Activated CD8-positive, alpha-beta memory T cell treated with anti-CD3 and anti-CD28 coated beads for 4 hours (primary cell): ENCODE data around the gene SMIM12.

Experiments
- DNase-seq, 2 donors: peaks; one replicate each; pipeline ENCODE4 v3.0.0-alpha.2; 2020; ENCODE audit warnings: low read depth in 2 of 2

Gene SMIM12, protein sequence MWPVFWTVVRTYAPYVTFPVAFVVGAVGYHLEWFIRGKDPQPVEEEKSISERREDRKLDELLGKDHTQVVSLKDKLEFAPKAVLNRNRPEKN

DNA sequence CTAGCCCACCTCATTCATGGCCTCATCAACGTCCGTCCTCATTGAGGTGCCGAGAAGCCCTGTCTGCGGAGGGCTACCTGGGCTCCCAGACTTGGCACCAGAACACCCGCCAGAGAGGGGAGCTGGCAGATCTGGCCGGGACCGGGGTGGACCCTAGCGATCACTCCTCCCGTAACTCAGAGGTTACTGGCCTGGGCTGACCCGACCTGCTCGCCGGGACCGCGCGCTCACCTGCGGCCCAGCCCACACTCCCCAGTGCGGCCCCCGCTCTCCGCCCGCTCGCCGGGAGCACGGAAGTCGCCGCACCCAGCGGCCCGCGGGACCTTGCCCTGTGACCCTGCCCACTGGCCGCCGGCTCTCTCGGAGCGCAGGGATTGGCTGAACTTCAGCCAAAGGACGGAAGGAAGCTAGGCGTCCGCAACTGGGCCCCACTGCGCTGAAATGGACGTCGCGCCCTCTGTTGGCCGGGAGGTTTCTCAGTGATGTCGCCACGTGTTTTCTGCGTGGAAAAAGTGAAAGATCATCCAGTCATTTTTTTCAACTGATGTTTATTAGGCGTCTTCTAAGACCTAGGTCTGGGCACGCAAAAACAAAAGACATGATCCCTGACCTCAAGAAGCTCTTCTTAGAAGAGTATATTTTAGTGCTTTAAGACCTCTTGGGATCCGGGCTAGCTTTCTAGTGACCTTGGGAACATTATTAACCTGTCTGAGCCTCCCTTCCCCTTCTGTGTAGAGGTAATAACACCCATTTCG, at the start of gene SMIM12:
SMIM12 (minus strand) TSS at position 304 of the 755 bp plus-strand sequence. CDS start 3,772 bp downstream, outside the sequence.
- DNase-seq: peak; percentile 85

DNA sequence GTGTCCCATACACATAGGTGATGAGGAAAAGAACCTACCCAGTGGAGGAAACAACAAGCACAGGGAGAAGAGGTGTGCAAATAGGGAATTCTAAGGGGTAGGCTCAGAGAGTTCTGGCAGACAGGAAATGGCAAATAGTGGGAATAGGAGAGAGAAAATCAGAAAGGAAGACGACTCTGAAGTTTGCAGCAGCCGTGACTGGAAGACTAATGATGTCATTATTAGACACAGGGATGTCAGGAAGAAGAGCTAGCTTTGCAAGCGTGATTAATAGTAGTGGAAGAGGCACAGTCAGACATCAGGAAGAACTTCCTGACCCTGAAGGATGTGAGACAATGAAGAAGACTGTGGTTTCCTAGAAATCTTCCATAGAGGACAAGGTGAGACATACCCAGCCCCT, 48.8 kb upstream of the SMIM12 start:
- DNase-seq: no peak

DNA sequence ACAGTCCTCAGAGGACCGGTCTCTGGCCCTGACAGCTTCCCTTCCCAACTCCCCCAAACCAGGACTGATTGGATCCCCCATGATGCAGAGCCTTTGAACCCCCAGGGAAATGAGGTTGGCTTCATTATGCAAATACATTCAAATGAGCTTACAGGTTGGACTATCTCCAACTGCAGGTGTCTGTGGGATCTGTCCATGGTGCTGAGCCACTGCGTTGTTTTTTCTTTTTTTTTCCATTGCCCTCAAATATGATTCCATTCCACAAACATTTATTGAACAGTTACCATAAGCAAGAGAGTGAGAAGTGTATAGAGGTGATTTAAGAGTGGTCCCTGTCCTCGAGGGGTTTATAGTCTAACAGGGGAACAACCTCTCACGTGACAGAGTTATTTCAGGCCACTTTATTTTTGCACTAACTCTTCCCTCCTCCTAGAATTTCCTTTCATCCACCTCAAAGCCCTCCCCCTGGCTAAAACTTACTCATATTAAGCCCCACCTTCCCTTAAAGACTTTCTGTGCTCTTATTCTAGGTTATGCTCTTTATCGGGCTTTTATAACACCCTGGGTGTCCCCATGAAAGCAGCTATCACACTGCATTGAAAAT, 48.0 kb upstream of the SMIM12 start:
- no peak for DNase-seq

DNA sequence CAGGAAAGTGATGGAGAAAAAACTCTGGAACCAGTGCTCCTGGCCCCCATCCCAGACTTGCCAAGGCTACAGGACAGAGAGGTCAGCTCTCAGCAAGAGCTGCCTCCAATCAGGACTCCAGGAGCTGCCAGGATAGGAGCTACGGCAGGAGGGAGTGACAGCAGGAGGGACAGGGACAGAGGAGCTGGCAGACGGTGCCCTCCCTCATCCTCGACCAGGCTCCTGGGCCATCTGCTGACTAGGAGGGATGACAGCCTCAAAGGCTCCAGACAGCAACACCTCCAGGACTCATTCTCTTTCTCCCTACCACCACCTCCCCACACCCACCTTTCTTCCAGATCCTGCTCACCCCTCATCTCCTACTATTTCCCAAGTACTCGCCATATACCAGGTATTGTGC, 47.2 kb upstream of the SMIM12 start:
- no peak for DNase-seq

DNA sequence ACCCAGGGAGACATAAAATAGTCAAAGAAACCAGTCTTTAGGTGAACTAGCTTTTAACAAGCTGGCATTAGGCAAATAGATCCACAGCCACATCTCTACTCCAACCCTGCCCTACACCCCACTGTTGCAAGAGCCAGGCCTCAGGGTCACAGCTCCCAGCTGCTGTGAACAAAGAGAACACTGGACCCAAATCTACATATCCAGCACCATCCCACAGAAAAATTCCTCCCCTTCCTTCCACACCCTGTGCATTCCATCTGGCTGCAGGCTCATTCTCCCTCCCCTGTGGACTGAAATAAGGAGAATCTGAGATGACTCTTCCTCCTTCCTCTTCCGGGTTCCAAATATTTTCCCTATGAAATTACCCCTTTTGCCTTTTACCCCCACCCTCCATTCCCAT, 46.7 kb upstream of the SMIM12 start:
- DNase-seq: no peak

DNA sequence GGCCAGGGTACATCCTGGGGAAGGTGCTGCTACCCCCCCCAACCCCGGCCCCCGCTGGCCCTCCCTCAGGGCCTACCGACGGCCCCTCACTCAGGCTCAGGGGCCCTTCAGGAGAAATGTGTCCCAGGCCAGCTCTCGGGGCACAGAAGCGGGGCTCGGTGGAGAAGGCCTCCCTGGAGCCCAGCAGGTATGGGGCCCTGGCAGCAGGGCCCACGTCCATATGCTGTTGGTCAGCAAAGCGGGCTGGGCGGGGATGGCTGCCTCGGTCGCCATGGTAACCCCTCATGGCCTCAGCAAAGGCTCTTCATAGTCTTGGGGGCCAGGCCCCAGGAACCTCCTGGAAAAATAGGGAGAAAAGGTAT, 45.5 kb upstream of the SMIM12 start:
- DNase-seq: no peak

DNA sequence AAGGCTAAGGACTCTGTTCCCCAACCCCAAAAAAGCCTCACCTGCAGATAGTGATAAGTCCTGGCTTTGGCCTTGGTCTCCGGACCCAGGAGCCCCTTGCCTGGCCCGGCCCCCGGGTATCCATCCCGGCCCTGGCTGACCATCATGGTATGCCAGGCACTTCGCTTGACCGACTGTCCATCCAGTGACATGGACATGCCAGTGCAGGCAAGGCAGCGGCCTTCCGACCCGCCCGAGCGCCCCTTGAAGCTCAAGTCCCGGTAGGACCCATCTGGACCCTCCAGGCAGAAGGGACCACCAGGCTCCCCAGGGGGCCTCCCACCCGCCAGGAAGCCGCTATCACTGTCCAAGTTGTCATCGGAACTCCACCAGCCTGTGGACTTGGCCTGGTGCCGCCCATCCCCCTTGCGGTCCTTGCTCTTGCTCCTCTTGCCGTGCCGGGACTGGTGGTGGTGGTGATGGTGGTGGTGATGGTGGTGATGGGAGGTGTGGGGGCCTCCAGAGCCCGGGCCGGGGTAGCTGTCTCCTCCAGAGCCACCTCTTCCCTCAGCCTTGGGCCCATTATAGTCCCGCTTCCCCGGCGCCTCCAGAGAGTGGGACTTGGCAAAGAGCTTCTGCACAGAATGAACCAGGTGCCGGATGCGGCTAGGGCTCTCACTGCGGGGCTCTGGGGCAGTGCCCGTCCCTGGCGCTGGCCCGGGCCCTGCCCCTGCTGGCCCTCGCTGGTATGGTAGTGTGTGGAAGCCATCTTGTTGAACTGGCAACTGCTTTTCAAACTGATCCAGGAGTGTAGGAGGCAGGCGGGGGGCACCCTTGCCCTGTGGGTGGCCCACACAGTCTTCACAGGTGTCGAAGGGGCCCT, 44.9 kb upstream of the SMIM12 start:
- no peak for DNase-seq

DNA sequence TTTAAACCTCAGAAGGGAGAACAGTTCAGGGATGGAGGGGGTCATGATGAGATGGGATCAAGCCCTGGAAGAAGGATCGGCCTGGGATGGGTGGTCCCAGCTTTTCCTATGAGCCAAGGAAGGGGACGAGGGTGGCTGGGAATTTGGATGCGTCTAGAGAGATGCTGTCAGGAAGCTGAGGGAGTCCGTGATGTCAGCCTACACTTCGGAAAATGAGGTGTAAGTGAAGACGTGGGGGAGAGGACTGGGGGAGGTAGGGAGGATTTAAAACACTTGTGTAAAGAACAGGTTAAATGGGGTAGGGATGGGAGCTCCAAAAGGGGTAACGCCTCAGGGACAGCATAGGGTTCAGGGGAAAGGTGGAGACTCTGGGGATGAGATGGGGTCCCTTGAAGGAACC, 42.4 kb upstream of the SMIM12 start:
- DNase-seq: no peak

DNA sequence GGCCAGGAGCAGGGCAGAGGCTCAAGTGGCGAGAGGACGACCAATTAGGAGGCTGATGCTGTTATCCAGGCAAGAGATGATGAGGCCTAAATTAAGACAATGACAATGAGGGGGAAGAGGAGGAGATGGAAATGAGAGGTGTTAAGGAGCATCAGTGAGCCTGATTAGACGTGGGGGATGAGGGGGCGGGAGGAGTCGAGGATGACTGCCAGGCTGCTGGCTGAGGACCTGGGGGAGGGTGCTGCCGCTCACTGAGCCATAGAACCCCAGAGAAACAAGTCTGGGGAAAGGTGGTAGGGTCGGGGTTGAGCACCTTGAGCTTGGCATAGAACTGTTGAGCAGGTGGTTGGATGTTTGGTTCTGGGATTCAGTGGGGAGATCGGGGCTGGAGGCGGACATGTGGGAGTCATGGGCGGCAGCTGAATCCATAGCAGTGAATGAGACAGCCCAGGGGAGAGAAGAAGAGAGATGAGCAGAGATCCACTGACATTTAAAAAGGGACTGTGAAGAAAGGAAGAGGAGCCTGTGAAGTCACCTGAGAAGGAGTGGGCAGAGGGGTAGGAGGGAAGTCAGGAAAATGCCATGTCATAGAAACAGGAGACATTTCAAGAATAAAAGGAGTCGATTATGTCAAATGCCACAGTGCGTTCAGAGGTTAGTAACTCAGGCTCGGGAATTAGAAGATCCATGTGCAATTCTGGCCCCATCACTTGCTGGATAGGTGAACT, 41.4 kb upstream of the SMIM12 start:
- DNase-seq: no peak

DNA sequence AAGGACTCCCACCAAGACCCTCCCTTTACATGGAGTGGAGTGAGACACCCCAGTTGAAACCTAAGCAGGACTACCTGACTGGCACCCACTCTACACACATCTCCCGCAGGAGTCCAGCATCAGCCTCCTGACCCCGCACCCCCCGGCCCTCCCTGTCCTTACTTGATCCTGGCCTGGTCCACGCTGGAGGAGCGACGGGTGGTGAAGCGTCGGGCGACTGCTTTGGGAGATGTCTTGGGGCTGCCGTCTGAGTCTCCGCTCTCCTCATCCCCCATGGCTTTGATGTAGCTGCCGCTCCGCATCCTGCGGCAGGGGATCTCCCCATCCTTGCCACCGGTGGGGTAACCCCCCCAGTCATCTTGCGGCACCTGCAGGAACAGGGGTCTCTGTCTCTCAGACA, 40.4 kb upstream of the SMIM12 start:
- DNase-seq: no peak

DNA sequence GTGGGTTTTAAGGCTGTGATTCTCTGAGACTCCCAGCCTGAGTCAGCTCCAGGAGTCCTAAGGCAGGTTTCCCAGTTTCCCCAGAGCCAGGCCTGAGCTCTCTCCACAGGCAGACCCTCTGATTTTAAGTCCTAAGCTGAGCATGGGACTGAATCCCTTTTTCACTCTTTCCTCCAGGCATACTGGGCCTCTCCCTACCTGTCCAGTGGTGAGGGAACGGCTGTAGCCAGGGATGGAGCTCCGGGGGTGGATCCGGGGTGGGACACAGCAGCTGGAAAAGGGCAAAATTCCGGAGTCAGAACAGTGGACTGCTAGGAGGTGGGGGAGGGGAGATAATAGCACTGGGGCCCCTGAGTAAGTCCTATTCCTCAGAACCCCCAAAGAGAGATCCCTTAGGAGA, 39.9 kb upstream of the SMIM12 start:
- no peak for DNase-seq

DNA sequence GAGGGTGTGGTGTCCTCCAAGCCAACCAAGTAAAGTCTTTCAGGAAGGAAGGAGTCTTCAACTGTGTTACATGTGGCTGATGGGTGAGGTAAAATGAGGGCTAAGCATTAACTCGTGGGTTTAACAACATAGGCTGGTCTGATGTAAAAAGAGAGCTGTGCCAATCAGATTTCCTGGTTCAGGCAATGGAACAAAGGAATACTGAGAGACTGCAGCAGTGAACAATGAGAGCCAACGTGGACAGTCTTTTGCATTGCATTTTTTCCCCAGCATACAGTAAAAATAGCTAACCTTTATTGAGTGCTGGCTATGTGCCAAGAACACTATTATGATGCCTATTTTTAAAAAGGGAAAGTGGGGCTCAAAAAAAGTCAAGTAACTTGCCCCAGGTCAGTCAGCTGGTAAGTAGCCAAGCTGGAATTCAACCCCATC, 38.8 kb upstream of the SMIM12 start:
- no peak for DNase-seq

DNA sequence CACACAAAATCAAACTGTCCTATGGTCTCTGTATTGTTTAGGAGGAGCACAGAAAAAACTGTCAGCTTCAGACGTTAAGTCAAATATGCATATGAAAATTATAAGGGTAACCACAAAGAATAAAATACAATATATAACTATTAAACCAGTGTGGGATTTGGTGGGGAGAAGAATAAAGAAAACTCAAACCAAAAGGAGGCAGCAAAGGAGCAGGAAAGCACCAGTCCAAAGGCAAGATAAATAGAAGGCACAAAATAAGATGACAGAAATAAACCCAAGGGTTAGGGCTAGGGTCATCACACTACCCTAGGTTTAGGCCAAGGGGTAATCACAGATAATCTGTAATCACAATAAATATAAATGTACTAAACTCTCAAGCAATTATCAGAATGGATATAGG, 37.1 kb upstream of the SMIM12 start:
- DNase-seq: no peak

DNA sequence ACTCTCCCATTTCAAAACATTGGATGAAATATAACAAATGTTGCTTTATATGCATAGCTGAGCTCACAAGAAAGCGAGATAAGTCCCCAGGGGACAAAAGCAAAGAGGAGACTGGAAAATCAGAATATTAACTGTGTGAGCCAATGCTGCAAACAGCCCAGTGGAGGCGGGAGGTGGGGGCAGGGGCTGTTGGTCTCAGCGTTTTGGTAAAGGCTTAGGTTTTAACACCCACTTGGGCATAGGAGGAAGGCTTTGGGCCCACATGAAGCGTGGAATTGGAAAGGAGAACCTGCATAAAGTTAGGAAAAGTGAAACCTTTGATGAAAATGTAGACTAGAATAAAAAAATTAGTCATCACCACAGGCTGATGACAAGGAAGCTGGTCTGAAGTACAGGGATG, 30.2 kb upstream of the SMIM12 start:
- no peak for DNase-seq

DNA sequence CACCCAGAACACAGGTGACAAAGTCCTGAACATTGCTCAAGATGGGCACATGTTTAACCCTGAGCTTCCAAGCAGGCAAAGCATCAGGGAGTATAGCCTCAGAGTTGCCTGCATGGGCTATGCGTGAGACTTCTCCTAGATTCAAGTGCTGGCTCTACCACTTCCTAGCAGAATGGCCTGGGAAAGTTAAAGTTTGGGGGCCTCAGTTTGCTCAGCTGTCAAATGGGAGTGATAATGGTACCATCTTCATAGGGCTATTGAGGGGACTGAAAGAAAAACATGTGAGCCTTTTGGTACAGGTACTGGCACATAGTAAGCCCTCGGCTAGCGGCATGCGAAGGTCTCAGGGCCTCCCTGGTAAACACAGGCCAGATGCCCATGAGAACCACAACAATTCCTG, 28.0 kb upstream of the SMIM12 start:
- DNase-seq: no peak

DNA sequence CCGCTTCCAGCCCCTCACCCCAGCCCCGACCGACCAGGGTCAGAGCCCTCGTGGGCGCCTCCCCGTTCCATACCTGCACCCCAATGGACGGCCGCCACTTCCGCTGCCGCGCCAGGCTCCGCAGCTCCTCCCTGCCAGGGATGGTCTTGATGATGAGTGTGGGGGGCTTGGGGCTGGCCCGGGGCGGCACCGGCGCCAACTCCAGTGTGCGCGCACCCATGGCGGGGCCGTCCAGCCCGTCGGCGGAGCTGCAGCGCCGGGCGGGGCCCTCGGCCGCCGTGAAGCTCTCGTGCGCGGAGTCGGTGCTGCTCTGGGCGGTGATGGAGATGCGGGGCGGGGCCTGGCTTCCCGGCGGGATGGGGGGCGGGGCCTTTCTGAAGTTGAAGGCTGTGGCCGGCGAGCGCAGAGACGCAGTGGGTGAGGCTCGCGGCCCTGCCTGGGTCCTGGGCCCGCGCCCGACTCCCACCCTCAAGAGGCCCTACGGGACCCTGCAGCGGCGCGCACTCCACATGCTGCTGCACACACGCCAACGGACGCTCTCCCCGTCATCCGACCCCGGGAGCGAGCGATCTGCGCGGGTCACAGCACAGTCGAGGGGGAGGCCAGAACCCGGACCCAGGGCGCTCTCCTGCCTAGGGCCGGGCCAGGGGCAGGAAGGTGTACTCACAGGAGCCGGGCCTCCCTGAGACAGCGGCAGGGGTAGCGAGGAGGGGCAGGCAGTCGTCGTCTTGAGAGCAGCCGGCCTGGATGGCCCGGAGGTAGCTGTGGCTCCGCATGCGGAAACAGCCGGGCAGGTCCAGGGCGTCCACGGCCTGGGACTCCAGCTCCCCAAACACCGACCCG, 26.1 kb upstream of the SMIM12 start:
- peak; percentile 18 to 19 for DNase-seq

DNA sequence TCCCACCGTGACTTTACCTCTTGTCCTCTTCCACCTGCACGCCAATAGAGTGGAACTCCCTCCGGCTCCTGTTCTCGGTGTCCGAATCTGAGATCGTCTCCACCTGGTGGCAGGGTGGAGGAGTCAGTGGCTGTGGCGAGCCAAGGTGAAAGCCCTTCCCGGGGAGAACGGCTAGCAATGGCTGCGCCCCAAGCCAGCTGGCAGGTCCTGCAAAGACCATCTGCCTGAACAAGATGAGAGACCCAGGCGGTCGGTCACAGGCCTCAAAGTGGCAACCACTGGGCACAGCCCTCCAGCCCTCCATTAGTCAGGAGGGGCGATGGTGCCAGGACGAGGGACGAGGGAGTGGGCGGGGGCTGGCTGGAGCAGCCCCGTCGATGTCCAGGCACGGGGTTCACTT, 25.4 kb upstream of the SMIM12 start:
- no peak for DNase-seq

DNA sequence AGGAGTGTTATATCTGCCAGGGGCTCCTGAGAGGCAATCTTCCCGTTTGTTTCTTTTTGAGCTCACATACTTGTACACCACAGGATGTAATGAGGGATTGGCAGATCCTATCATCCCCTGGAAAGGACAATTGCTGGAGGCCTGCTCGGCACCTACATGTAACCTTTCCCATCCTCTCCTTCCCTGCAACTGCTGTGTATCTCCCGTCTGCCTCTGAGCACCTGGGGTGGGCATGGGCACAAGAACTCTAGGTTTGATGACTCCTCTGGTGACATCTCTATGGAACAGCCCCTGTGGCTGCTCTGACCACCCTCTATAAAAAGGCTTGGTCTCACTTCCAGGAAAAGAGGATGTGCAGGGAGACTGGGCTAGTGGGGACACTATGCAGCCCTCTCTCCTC, 25.0 kb upstream of the SMIM12 start:
- DNase-seq: no peak

DNA sequence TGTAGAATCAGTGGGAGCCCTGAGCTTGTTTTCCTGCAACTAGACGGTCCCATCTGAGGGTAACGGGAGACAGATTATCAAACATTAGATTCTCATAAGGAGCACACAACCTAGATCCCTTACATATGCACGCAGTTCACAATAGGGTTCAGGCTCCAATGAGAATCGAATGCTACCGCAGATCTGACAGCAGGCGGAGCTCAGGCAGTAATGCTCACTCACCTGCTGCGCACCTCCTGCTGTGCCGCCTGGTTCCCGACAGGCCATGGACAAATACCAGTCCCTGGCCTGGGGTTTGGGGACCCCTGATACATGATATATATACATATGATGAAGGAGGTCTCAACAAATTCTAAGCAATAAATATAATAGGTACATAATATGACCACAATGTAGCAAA, 19.7 kb upstream of the SMIM12 start:
- DNase-seq: no peak

DNA sequence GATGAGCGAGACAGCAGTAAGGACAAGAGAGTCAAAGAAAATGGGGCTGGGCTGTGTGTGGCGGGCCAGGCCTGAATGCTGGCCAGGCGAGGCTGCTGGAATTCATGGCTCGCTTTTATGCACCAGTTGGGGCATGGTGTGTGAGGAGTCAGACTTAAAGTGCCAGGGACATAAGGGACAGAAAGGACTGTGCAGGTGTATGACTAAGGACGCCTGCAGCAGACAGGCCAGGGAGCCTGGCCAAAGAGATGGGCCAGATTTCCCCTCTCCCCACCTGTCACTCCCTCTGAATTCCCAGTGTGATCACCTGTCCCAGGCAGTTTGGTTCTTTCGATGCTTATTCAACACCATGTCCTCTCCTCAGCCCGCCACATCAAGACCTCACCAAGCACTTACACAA, 16.9 kb upstream of the SMIM12 start:
- no peak for DNase-seq
